K562 (cell line): ENCODE results near the gene IL17RC.

Experiments used
- BACH1 ChIP-seq: fragments of 200-800 bp; sonication (Bioruptor generic); IDR thresholded peaks from 2 replicates; pipeline ENCODE4 v1.6.1; 2016; ENCODE audit warnings: missing genetic modification characterization, missing compliant biosample characterization
- EHMT2 ChIP-seq: fragments of 450-650 bp; IDR thresholded peaks from 2 replicates; pipeline ENCODE4 v1.6.1; 2018; ENCODE audit warnings: antibody characterized with exemption
- EP300 ChIP-seq: IDR thresholded peaks from 2 replicates; pipeline ENCODE4 v1.6.1; 2012; ENCODE audit warnings: low read length, improper control_type of control experiment
- MTF1 ChIP-seq: fragments of 250-450 bp; sonication (Bioruptor Pico); IDR thresholded peaks from 2 replicates; pipeline ENCODE4 v1.9.0; 2021; ENCODE audit warnings: moderate library complexity, mild to moderate bottlenecking, inconsistent platforms, borderline replicate concordance
- NR3C1 ChIP-seq: sonication (generic); formaldehyde crosslinking; IDR thresholded peaks from 2 replicates; pipeline ENCODE4 v1.8.1; 2022; ENCODE audit warnings: missing genetic modification reagents
- POLR2A ChIP-seq: fragments of 450-650 bp; conservative IDR thresholded peaks from 2 replicates; pipeline ENCODE4 v1.6.1; 2016
- POLR2AphosphoS5 ChIP-seq: IDR thresholded peaks from 2 replicates; pipeline ENCODE4 v1.6.1; 2011; ENCODE audit warnings: mild to moderate bottlenecking, low read depth, low read length, moderate library complexity; ENCODE audit not compliant: control insufficient read depth, insufficient read depth
- SNRNP70 ChIP-seq: fragments of 200-400 bp; formaldehyde crosslinking; optimal IDR thresholded peaks from 2 replicates; pipeline ENCODE3; 2017; ENCODE audit warnings: low read depth, low read length
- SPI1 ChIP-seq: IDR thresholded peaks from 2 replicates; pipeline ENCODE4 v1.6.1; 2011; ENCODE audit warnings: low read depth, low read length, control low read depth, borderline replicate concordance
- TAF1 ChIP-seq: IDR thresholded peaks from 2 replicates; pipeline ENCODE4 v1.6.1; 2011; ENCODE audit warnings: mild to moderate bottlenecking, low read length, moderate library complexity; ENCODE audit not compliant: insufficient read depth, control insufficient read depth, severe bottlenecking; ENCODE audit errors: extremely low read depth
- TBP ChIP-seq: optimal IDR thresholded peaks from 2 replicates; pipeline ENCODE3; 2011; ENCODE audit warnings: low read depth, low read length, improper control_type of control experiment
- TF ChIP-seq, protein P1 (sequence below), 3 experiments: IDR thresholded peaks in 2 of 3; conservative IDR thresholded peaks in 1 of 3; 2 replicates each; pipeline ENCODE4 v1.5.1; 2011 to 2012; ENCODE audit warnings: low read length in 3 of 3, mild to moderate bottlenecking in 3 of 3, control low read depth in 2 of 3, improper control_type of control experiment in 1 of 3, inconsistent platforms in 1 of 3, low read depth in 1 of 3, mixed read lengths in 1 of 3, moderate library complexity in 1 of 3; ENCODE audit not compliant: insufficient read depth in 2 of 3
- TF ChIP-seq, protein P2 (sequence below): fragments of 250-450 bp; sonication (Bioruptor Pico); IDR thresholded peaks from 2 replicates; pipeline ENCODE4 v1.4.0; 2020; ENCODE audit warnings: borderline replicate concordance
- TF ChIP-seq, protein P3 (sequence below): sonication (generic); formaldehyde crosslinking; IDR thresholded peaks from 2 replicates; pipeline ENCODE4 v1.5.0; 2020; ENCODE audit warnings: missing genetic modification reagents

DNA sequence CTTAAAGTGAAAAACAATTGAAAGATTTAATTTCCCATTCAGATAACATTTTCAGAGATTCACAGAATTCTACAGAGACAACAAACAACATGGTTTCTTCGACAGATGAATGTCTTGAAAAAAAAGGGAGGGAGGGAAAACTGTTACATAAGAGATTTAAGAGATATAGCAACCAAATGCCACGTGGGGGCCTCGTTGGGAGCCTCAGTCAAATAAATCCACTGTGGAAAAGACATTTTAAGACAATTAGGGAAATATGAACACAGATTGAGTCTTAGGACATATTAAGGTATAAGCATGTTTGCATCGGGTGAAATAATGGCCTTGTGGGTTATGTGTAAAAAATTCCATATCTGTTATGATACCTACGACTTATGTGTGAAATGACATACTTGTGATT is 40.3 kb downstream of the IL17RC start:
- TF ChIP-seq POLR2AphosphoS5: no peak
- no peak for TF ChIP-seq TBP
- TF ChIP-seq MTF1 (CRISPR knock-in tag): no peak
- no peak for TF ChIP-seq EHMT2
- TF ChIP-seq BACH1 (tag): no peak
- TF ChIP-seq, protein P1, sequence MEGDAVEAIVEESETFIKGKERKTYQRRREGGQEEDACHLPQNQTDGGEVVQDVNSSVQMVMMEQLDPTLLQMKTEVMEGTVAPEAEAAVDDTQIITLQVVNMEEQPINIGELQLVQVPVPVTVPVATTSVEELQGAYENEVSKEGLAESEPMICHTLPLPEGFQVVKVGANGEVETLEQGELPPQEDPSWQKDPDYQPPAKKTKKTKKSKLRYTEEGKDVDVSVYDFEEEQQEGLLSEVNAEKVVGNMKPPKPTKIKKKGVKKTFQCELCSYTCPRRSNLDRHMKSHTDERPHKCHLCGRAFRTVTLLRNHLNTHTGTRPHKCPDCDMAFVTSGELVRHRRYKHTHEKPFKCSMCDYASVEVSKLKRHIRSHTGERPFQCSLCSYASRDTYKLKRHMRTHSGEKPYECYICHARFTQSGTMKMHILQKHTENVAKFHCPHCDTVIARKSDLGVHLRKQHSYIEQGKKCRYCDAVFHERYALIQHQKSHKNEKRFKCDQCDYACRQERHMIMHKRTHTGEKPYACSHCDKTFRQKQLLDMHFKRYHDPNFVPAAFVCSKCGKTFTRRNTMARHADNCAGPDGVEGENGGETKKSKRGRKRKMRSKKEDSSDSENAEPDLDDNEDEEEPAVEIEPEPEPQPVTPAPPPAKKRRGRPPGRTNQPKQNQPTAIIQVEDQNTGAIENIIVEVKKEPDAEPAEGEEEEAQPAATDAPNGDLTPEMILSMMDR (IDR thresholded peaks at IDR 0.05 in 2 of 3, conservative IDR thresholded peaks at IDR 0.05 in 1 of 3; ENCODE audit: insufficient read depth in 2 of 3, low read depth in 1 of 3, low read length in 3 of 3): peak in 1 of 3 experiments; percentile 22; a peak in 2 of 6 replicates
- no peak for TF ChIP-seq NR3C1
- TF ChIP-seq TAF1: no peak
- TF ChIP-seq SPI1: no peak
- TF ChIP-seq SNRNP70: no peak
- TF ChIP-seq, protein P2, sequence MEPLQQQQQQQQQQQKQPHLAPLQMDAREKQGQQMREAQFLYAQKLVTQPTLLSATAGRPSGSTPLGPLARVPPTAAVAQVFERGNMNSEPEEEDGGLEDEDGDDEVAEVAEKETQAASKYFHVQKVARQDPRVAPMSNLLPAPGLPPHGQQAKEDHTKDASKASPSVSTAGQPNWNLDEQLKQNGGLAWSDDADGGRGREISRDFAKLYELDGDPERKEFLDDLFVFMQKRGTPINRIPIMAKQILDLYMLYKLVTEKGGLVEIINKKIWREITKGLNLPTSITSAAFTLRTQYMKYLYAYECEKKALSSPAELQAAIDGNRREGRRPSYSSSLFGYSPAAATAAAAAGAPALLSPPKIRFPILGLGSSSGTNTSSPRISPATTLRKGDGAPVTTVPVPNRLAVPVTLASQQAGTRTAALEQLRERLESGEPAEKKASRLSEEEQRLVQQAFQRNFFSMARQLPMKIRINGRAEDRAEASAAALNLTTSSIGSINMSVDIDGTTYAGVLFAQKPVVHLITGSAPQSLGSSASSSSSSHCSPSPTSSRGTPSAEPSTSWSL (CRISPR knock-in tag): no peak
- no peak for TF ChIP-seq EP300
- TF ChIP-seq, protein P3, sequence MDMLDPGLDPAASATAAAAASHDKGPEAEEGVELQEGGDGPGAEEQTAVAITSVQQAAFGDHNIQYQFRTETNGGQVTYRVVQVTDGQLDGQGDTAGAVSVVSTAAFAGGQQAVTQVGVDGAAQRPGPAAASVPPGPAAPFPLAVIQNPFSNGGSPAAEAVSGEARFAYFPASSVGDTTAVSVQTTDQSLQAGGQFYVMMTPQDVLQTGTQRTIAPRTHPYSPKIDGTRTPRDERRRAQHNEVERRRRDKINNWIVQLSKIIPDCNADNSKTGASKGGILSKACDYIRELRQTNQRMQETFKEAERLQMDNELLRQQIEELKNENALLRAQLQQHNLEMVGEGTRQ (CRISPR knock-in tag): 0 out of 2 replicates have a peak, but pooled peaks have one; percentile 8
- TF ChIP-seq POLR2A: no peak
